H1 (cell line): Measurements from ENCODE around the gene CAMK2D. TPM values are rescaled to one million over a fixed set of nuclear protein-coding genes. Genes with fewer than 3 reads are reported as not detected.

Experiments
- CTCF ChIA-PET: fragments of 300-600 bp; sonication (Branson Sonifier 250); formaldehyde crosslinking; loops from one replicate; lab custom pipeline; 2021; ENCODE audit not compliant: partially characterized antibody; lab: Charles Lee
- POLR2A ChIA-PET: fragments of 300-600 bp; sonication (Branson Sonifier 250); formaldehyde crosslinking; loops from one replicate; lab custom pipeline; 2021; ENCODE audit warnings: inconsistent platforms; ENCODE audit not compliant: partially characterized antibody; lab: Charles Lee
- DNase-seq, 2 experiments: peaks; one replicate each; pipeline versions ENCODE4 v3.0.0 to v3.0.0-alpha.2; 2010 to 2022; ENCODE audit warnings: low spot score in 2 of 2, low read depth in 1 of 2, mixed read lengths in 1 of 2
- FAIRE-seq: peaks from 2 replicates; lab custom pipeline; 2011; peaks lifted over from hg19 to GRCh38; lab: Jason Lieb, UNC
- H2AFZ ChIP-seq: 2 replicates; pipeline ENCODE4 v1.8.1; 2012; ENCODE audit warnings: low read length, inconsistent platforms
- H2AK5ac ChIP-seq: 2 replicates; pipeline ENCODE4 v1.6.1; 2013; ENCODE audit warnings: low read depth, low read length
- H2BK120ac ChIP-seq: replicated peaks from 2 replicates; pipeline ENCODE3; 2013; ENCODE audit warnings: low read depth, low read length, inconsistent platforms
- H2BK12ac ChIP-seq: 2 replicates; pipeline ENCODE4 v1.6.1; 2013; ENCODE audit warnings: low read depth, low read length
- H2BK15ac ChIP-seq: 2 replicates; pipeline ENCODE4 v1.6.1; 2013; ENCODE audit warnings: low read length
- H2BK20ac ChIP-seq: 2 replicates; pipeline ENCODE4 v1.6.1; 2013; ENCODE audit warnings: low read length
- H2BK5ac ChIP-seq: 2 replicates; pipeline ENCODE4 v1.6.1; 2013; ENCODE audit warnings: low read depth, low read length
- H3K14ac ChIP-seq: 2 replicates; pipeline ENCODE4 v1.6.1; 2013; ENCODE audit warnings: inconsistent platforms; ENCODE audit not compliant: insufficient read length
- H3K18ac ChIP-seq: 2 replicates; pipeline ENCODE4 v1.6.1; 2013; ENCODE audit warnings: low read length; ENCODE audit errors: extremely low read depth
- H3K23ac ChIP-seq: 2 replicates; pipeline ENCODE4 v1.6.1; 2013; ENCODE audit warnings: inconsistent platforms; ENCODE audit not compliant: insufficient read length
- H3K23me2 ChIP-seq: 2 replicates; pipeline ENCODE4 v1.6.1; 2013; ENCODE audit warnings: low read depth, low read length
- H3K27ac ChIP-seq: 2 replicates; pipeline ENCODE4 v1.6.1; 2011; ENCODE audit warnings: low read depth, low read length, inconsistent platforms
- H3K27me3 ChIP-seq, 4 experiments: replicated peaks in 1 of 4; 1 replicate in 1 of 4; 2 replicates in 3 of 4; pipeline versions ENCODE4 v1.6.1 to v1.8.1; 2011 to 2013; ENCODE audit warnings: low read length in 3 of 4, mild to moderate bottlenecking in 3 of 4, inconsistent platforms in 2 of 4, mixed read lengths in 2 of 4, moderate library complexity in 1 of 4; ENCODE audit not compliant: control insufficient read depth in 3 of 4, insufficient read depth in 3 of 4; ENCODE audit errors: extremely low read depth in 1 of 4
- H3K36me3 ChIP-seq, 4 experiments: 2 replicates each; pipeline versions ENCODE4 v1.6.1 to v1.8.1; 2011 to 2013; ENCODE audit warnings: mild to moderate bottlenecking in 4 of 4, low read length in 3 of 4, moderate library complexity in 2 of 4, control low read depth in 1 of 4, inconsistent platforms in 1 of 4; ENCODE audit not compliant: insufficient read depth in 4 of 4, control insufficient read depth in 2 of 4
- H3K4ac ChIP-seq: replicated peaks from 2 replicates; pipeline ENCODE3; 2013; ENCODE audit warnings: low read length, low read depth, mixed read lengths, inconsistent platforms; ENCODE audit not compliant: insufficient read length
- H3K4me1 ChIP-seq, 4 experiments: replicated peaks in 1 of 4; 1 replicate in 1 of 4; 2 replicates in 3 of 4; pipeline versions ENCODE4 v1.6.1 to v1.8.1; 2011 to 2013; ENCODE audit warnings: low read length in 3 of 4, inconsistent platforms in 2 of 4, mixed read lengths in 1 of 4; ENCODE audit not compliant: insufficient read depth in 4 of 4, control insufficient read depth in 3 of 4
- H3K4me2 ChIP-seq, 2 experiments: 2 replicates each; pipeline versions ENCODE4 v1.6.1 to v1.8.1; 2011 to 2013; ENCODE audit warnings: low read depth in 2 of 2, low read length in 2 of 2, control low read depth in 1 of 2, inconsistent platforms in 1 of 2, mild to moderate bottlenecking in 1 of 2; ENCODE audit not compliant: insufficient read depth in 1 of 2
- H3K4me3 ChIP-seq, 4 experiments: fragments of 200-600, 300-600 bp in 1 of 4; sonication (generic), shearing (Covaris generic), sonication (Bioruptor Twin) in 1 of 4; 2 replicates each; pipeline versions ENCODE4 v1.5.1 to v1.8.1; 2011 to 2016; ENCODE audit warnings: low read length in 4 of 4, low read depth in 3 of 4, control low read depth in 2 of 4, inconsistent platforms in 2 of 4, mild to moderate bottlenecking in 2 of 4, mixed read lengths in 1 of 4, moderate library complexity in 1 of 4; ENCODE audit not compliant: insufficient read depth in 2 of 4; ENCODE audit errors: extremely low read depth in 1 of 4
- H3K56ac ChIP-seq: replicated peaks from 2 replicates; pipeline ENCODE3; 2013; ENCODE audit warnings: low read depth, mild to moderate bottlenecking, mixed read lengths, low read length, inconsistent platforms; ENCODE audit not compliant: insufficient read length
- H3K79me1 ChIP-seq: 2 replicates; pipeline ENCODE4 v1.6.1; 2013; ENCODE audit warnings: low read depth, low read length, control low read depth
- H3K79me2 ChIP-seq, 2 experiments: 2 replicates each; pipeline versions ENCODE4 v1.6.1 to v1.8.1; 2012 to 2013; ENCODE audit warnings: low read length in 2 of 2, mild to moderate bottlenecking in 2 of 2, inconsistent platforms in 1 of 2; ENCODE audit not compliant: insufficient read depth in 2 of 2, control insufficient read depth in 1 of 2
- H3K9ac ChIP-seq, 4 experiments: replicated peaks in 1 of 4; 1 replicate in 1 of 4; 2 replicates in 3 of 4; pipeline versions ENCODE4 v1.6.1 to v1.8.1; 2011 to 2013; ENCODE audit warnings: low read depth in 3 of 4, low read length in 3 of 4, control low read depth in 2 of 4, mild to moderate bottlenecking in 2 of 4, moderate library complexity in 2 of 4, inconsistent platforms in 1 of 4; ENCODE audit errors: extremely low read depth in 1 of 4
- H3K9me3 ChIP-seq, 2 experiments: 2 replicates each; pipeline versions ENCODE4 v1.6.1 to v1.8.1; 2012 to 2013; ENCODE audit warnings: mild to moderate bottlenecking in 2 of 2, moderate library complexity in 2 of 2, control low read depth in 1 of 2, inconsistent platforms in 1 of 2, low read depth in 1 of 2, low read length in 1 of 2, mixed read lengths in 1 of 2; ENCODE audit not compliant: insufficient read depth in 2 of 2
- H4K20me1 ChIP-seq, 2 experiments: replicated peaks in 1 of 2; 2 replicates each; pipeline versions ENCODE3 to v1.8.1; 2011 to 2013; ENCODE audit warnings: inconsistent platforms in 2 of 2, low read length in 2 of 2, mild to moderate bottlenecking in 1 of 2; ENCODE audit not compliant: insufficient read depth in 2 of 2, control insufficient read depth in 1 of 2
- H4K5ac ChIP-seq: 2 replicates; pipeline ENCODE4 v1.6.1; 2013; ENCODE audit warnings: low read length, low read depth, mixed read lengths, inconsistent platforms; ENCODE audit not compliant: insufficient read length
- H4K8ac ChIP-seq: 2 replicates; pipeline ENCODE4 v1.8.0; 2013; ENCODE audit warnings: mild to moderate bottlenecking, moderate library complexity, low read length, inconsistent platforms; ENCODE audit not compliant: insufficient read depth; ENCODE audit errors: extremely low read depth
- H4K91ac ChIP-seq: replicated peaks from 2 replicates; pipeline ENCODE3; 2013; ENCODE audit warnings: low read length, mixed read lengths, inconsistent platforms; ENCODE audit not compliant: insufficient read length
- CTBP2 ChIP-seq: IDR thresholded peaks from 2 replicates; pipeline ENCODE4 v1.7.0; 2011; ENCODE audit warnings: borderline replicate concordance, mild to moderate bottlenecking, moderate library complexity, mixed read lengths, low read length; ENCODE audit not compliant: insufficient read depth, insufficient read length
- EP300 ChIP-seq, 2 experiments: IDR thresholded peaks; 1 replicate in 1 of 2; 2 replicates in 1 of 2; pipeline ENCODE4 v1.6.1; 2011 to 2012; ENCODE audit warnings: low read depth in 2 of 2, low read length in 2 of 2, mild to moderate bottlenecking in 2 of 2, borderline replicate concordance in 1 of 2, inconsistent platforms in 1 of 2, moderate library complexity in 1 of 2
- HDAC2 ChIP-seq, 2 experiments: fragments of 300-600 bp in 1 of 2; sonication (generic) in 1 of 2; IDR thresholded peaks; 2 replicates each; pipeline ENCODE4 v1.6.1; 2011 to 2012; ENCODE audit warnings: low read depth in 2 of 2, low read length in 2 of 2, mild to moderate bottlenecking in 2 of 2, moderate library complexity in 2 of 2, borderline replicate concordance in 1 of 2, inconsistent platforms in 1 of 2
- RAD21 ChIP-seq, 2 experiments: IDR thresholded peaks in 1 of 2; conservative IDR thresholded peaks in 1 of 2; 2 replicates each; pipeline ENCODE4 v1.6.1; 2011; ENCODE audit warnings: low read depth in 2 of 2, low read length in 2 of 2, improper control_type of control experiment in 1 of 2, inconsistent platforms in 1 of 2, mild to moderate bottlenecking in 1 of 2, moderate library complexity in 1 of 2
- SIX5 ChIP-seq: IDR thresholded peaks from 2 replicates; pipeline ENCODE4 v1.6.1; 2011; ENCODE audit warnings: mild to moderate bottlenecking, low read depth, low read length
- SP4 ChIP-seq: IDR thresholded peaks from 2 replicates; pipeline ENCODE4 v1.6.1; 2012; ENCODE audit warnings: low read length, inconsistent platforms
- TAF7 ChIP-seq: optimal IDR thresholded peaks from 2 replicates; pipeline ENCODE3; 2011; ENCODE audit warnings: low read depth, mild to moderate bottlenecking, inconsistent platforms, low read length, moderate library complexity, borderline replicate concordance
- YY1 ChIP-seq: IDR thresholded peaks from 2 replicates; pipeline ENCODE4 v1.6.1; 2011; ENCODE audit warnings: low read depth, mild to moderate bottlenecking, low read length
- ZNF274 ChIP-seq: IDR thresholded peaks from 2 replicates; pipeline ENCODE4 v1.7.0; 2012; ENCODE audit warnings: low read length, borderline replicate concordance; ENCODE audit errors: extremely low read depth
- WGBS, 2 experiments: shearing (Covaris generic) in 1 of 2; methylation state at CpG; one replicate each; pipeline versions ENCODE4 v1.1.6 to v1.1.7; 2013 to 2015; ENCODE audit warnings: low lambda C conversion rate in 2 of 2, mixed read lengths in 2 of 2, inconsistent platforms in 1 of 2, low coverage in 1 of 2, missing lambda C conversion rate in 1 of 2; ENCODE audit not compliant: insufficient replicate concordance in 2 of 2, insufficient coverage in 1 of 2, insufficient read length in 1 of 2; ENCODE audit errors: extremely low coverage in 1 of 2, missing lambda C conversion rate in 1 of 2; 5-methylcytosine and 5-hydroxymethylcytosine counted together
- polyA plus RNA-seq, 7 experiments: library from polyadenylated mRNA; depleted of rRNA in 3 of 7; stranded (reverse) in 5 of 7; unstranded in 2 of 7; fragments of >200 nt in 5 of 7; fragments of 200-250 nt in 2 of 7; gene quantifications; 1 replicate in 5 of 7; 2 replicates in 1 of 7; 4 replicates in 1 of 7; pipeline versions ENCODE4 v1.2.1 to v1.2.3, GENCODE V29; 2011 to 2013; ENCODE audit warnings: missing spikeins in 2 of 7, mixed read lengths in 2 of 7
- total RNA-seq: library from RNA; stranded (reverse); fragmentation: NEBNext Ultra II Directional; extraction: Animal tissue kit (Norgen Biotek cat#: 25700); gene quantifications from 2 replicates; pipeline ENCODE4 v1.2.1, GENCODE V29; 2021
- TF ChIP-seq, protein P1 (sequence below): IDR thresholded peaks from 2 replicates; pipeline ENCODE4 v1.6.1; 2012; ENCODE audit warnings: inconsistent platforms
- TF ChIP-seq, protein P2 (sequence below): IDR thresholded peaks from 2 replicates; pipeline ENCODE4 v1.6.1; 2011; ENCODE audit warnings: low read length, improper control_type of control experiment

Gene CAMK2D
- total and polyA plus RNA-seq, 2 of the 8 experiments (the other 6 are each of a cell fraction or from before 2014, with no cell fraction given) = 3.2 to 7.0 TPM

DNA sequence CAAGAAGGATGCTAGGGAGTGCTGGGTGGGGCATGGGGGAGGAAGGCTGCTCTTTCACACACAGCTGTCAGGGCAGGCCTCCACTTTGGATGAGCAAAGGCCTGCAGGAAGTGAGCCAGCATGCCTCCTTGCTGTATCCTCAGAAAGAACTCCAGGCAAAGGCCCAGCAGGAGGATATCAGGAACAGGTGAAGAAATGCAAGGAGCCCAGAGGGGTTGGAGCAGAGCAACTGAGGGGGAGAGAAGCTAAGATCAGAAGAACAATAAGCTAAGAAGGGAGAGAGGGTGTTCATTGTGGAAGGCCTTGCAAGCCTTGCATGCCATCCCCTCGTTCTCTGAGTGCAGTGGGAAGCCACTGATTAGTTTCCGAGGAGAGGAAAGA, 115.1 kb downstream of the CAMK2D start:
- H4K91ac ChIP-seq = no peak overlapping the region
- H3K56ac ChIP-seq = no peak overlapping the region
- no peaks in the 10 kb centered on the region for H3K27me3 ChIP-seq
- H3K9me3 ChIP-seq = no peaks in the 10 kb centered on the region
- H3K79me1 ChIP-seq = no peaks in the 10 kb centered on the region
- no peak overlapping the region for H3K4ac ChIP-seq
- no peaks in the 10 kb centered on the region for H3K79me2 ChIP-seq
- no peaks in the 10 kb centered on the region for H3K23me2 ChIP-seq
- 0 out of 4 replicates have a peak overlapping the region, but pooled peaks of 1 of the 2 experiments have one; percentile 16 for H3K4me2 ChIP-seq
- H3K9ac ChIP-seq = no peak overlapping the region
- H2AFZ ChIP-seq = no peak overlapping the region
- peak; percentile 46 to 58 for DNase-seq
- H2AK5ac ChIP-seq = no peak overlapping the region
- no peak overlapping the region for H2BK15ac ChIP-seq
- no peak for TF ChIP-seq SP4
- peak; percentile 21 to 68; a peak in 2 of 4 replicates for TF ChIP-seq HDAC2 (IDR thresholded peaks at IDR 0.05; ENCODE audit: borderline replicate concordance in 1 of 2, low read depth in 2 of 2, low read length in 2 of 2)
- no peak for TF ChIP-seq TAF7
- peak; percentile 91 for TF ChIP-seq CTBP2
- no peak for TF ChIP-seq SIX5
- TF ChIP-seq, protein P1, sequence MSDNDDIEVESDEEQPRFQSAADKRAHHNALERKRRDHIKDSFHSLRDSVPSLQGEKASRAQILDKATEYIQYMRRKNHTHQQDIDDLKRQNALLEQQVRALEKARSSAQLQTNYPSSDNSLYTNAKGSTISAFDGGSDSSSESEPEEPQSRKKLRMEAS = 0 out of 2 replicates have a peak, but pooled peaks have one; percentile 32
- peak in 1 of 2 experiments; percentile 23; a peak in 2 of 4 replicates for TF ChIP-seq RAD21 (IDR thresholded peaks at IDR 0.05 in 1 of 2, conservative IDR thresholded peaks at IDR 0.05 in 1 of 2; ENCODE audit: low read depth in 2 of 2, low read length in 2 of 2)
- TF ChIP-seq ZNF274 = no peak
- TF ChIP-seq, protein P2, sequence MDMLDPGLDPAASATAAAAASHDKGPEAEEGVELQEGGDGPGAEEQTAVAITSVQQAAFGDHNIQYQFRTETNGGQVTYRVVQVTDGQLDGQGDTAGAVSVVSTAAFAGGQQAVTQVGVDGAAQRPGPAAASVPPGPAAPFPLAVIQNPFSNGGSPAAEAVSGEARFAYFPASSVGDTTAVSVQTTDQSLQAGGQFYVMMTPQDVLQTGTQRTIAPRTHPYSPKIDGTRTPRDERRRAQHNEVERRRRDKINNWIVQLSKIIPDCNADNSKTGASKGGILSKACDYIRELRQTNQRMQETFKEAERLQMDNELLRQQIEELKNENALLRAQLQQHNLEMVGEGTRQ = no peak
- no peak for TF ChIP-seq EP300 (IDR thresholded peaks at IDR 0.05; ENCODE audit: borderline replicate concordance in 1 of 2, low read depth in 2 of 2, low read length in 2 of 2)
- TF ChIP-seq YY1 = peak; percentile 54; the same call in 1 of the 2 replicates
- WGBS, 2 experiments = 17% methylated on average over 2 of the region's 2 CpGs; no CpG with 5 or more reads in 1 of the 2 experiments
- H3K14ac ChIP-seq = no peak overlapping the region
- no peaks in the 10 kb centered on the region; a peak in 1 of 8 replicates for H3K36me3 ChIP-seq
- peak overlapping the region; percentile 25 for H3K18ac ChIP-seq
- H3K27ac ChIP-seq = no peak overlapping the region
- H4K20me1 ChIP-seq = no peaks in the 10 kb centered on the region
- H3K4me3 ChIP-seq = no peak overlapping the region
- ChIA-PET CTCF (interaction anchor here (0.7 kb wide), 1 partner anchor 252 kb away, joined by 3 read pairs; no protein-coding TSS in a partner anchor), POLR2A (no interaction called here)
- H4K8ac ChIP-seq = no peak overlapping the region
- no peak overlapping the region for H3K23ac ChIP-seq
- H3K4me1 ChIP-seq = peaks cover 4 to 14% (median 7%) of the 10 kb centered on the region in 4 experiments; a peak in 4 of 7 replicates
- H2BK12ac ChIP-seq = peak overlapping the region; percentile 53; the same call in 1 of the 2 replicates
- no peak overlapping the region for H4K5ac ChIP-seq
- no peak overlapping the region for H2BK120ac ChIP-seq
- H2BK20ac ChIP-seq = peak overlapping the region; percentile 88; the same call in 1 of the 2 replicates
- peak; percentile 81 for FAIRE-seq
- H2BK5ac ChIP-seq = peak overlapping the region; percentile 60; the same call in 1 of the 2 replicates
